Trophoblast cell (in vitro differentiated cells and primary cell): ENCODE measurements around the gene TEAD4.

Source experiments
- DNase-seq, 2 donors: peaks; one replicate each; pipeline ENCODE4 v3.0.0-alpha.2; 2016
- H2AFZ ChIP-seq: 2 replicates; pipeline ENCODE4 v1.6.1; 2013; ENCODE audit warnings: low read length, moderate library complexity, mild to moderate bottlenecking; ENCODE audit not compliant: insufficient read depth, poor library complexity
- H2AK5ac ChIP-seq: 2 replicates; pipeline ENCODE4 v1.6.1; 2013; ENCODE audit warnings: mild to moderate bottlenecking, low read length
- H2BK120ac ChIP-seq: 2 replicates; pipeline ENCODE4 v1.6.1; 2013; ENCODE audit warnings: low read length, mild to moderate bottlenecking, moderate library complexity; ENCODE audit not compliant: insufficient read depth, poor library complexity
- H2BK12ac ChIP-seq: 2 replicates; pipeline ENCODE4 v1.6.1; 2013; ENCODE audit warnings: mild to moderate bottlenecking, low read length, moderate library complexity
- H2BK5ac ChIP-seq: 2 replicates; pipeline ENCODE4 v1.6.1; 2013; ENCODE audit warnings: low read length, low read depth, moderate library complexity, mild to moderate bottlenecking; ENCODE audit not compliant: poor library complexity
- H3K14ac ChIP-seq: 2 replicates; pipeline ENCODE4 v1.6.1; 2013; ENCODE audit warnings: mild to moderate bottlenecking, low read length
- H3K18ac ChIP-seq: 2 replicates; pipeline ENCODE4 v1.6.1; 2013; ENCODE audit warnings: mild to moderate bottlenecking, low read length
- H3K23ac ChIP-seq: 2 replicates; pipeline ENCODE4 v1.6.1; 2013; ENCODE audit warnings: low read length
- H3K27ac ChIP-seq: 2 replicates; pipeline ENCODE4 v1.5.1; 2013; ENCODE audit warnings: low read depth, mild to moderate bottlenecking, inconsistent platforms, low read length, moderate library complexity
- H3K27me3 ChIP-seq: 2 replicates; pipeline ENCODE4 v1.6.1; 2013; ENCODE audit warnings: inconsistent platforms, mild to moderate bottlenecking, low read length, moderate library complexity; ENCODE audit not compliant: insufficient read depth
- H3K36me3 ChIP-seq, 2 experiments: 1 replicate in 1 of 2; 2 replicates in 1 of 2; pipeline ENCODE4 v1.6.1; 2013; ENCODE audit warnings: low read length in 2 of 2, mild to moderate bottlenecking in 2 of 2, moderate library complexity in 1 of 2; ENCODE audit not compliant: insufficient read depth in 2 of 2, control insufficient read depth in 1 of 2
- H3K4ac ChIP-seq: 2 replicates; pipeline ENCODE4 v1.6.1; 2013; ENCODE audit warnings: low read depth, mild to moderate bottlenecking, low read length, moderate library complexity
- H3K4me1 ChIP-seq, 2 experiments: 1 replicate in 1 of 2; 2 replicates in 1 of 2; pipeline ENCODE4 v1.6.1; 2013; ENCODE audit warnings: low read length in 2 of 2, mild to moderate bottlenecking in 2 of 2, moderate library complexity in 1 of 2; ENCODE audit not compliant: insufficient read depth in 2 of 2, control insufficient read depth in 1 of 2
- H3K4me2 ChIP-seq: 2 replicates; pipeline ENCODE4 v1.6.1; 2013; ENCODE audit warnings: inconsistent platforms, mild to moderate bottlenecking, low read length, moderate library complexity
- H3K4me3 ChIP-seq: 2 replicates; pipeline ENCODE4 v1.5.1; 2013; ENCODE audit warnings: mild to moderate bottlenecking, low read depth, low read length, inconsistent platforms
- H3K79me1 ChIP-seq: one replicate; pipeline ENCODE4 v1.6.1; 2013; ENCODE audit warnings: low read length
- H3K79me2 ChIP-seq: 2 replicates; pipeline ENCODE4 v1.6.1; 2013; ENCODE audit warnings: low read length, mild to moderate bottlenecking; ENCODE audit not compliant: control insufficient read depth, insufficient read depth, poor library complexity
- H3K9ac ChIP-seq: 2 replicates; pipeline ENCODE4 v1.6.1; 2013; ENCODE audit warnings: mild to moderate bottlenecking, low read length
- H3K9me3 ChIP-seq: 2 replicates; pipeline ENCODE4 v1.6.1; 2013; ENCODE audit warnings: low read depth, mild to moderate bottlenecking, control low read depth, inconsistent platforms, low read length; ENCODE audit not compliant: insufficient read depth
- H4K12ac ChIP-seq: 2 replicates; pipeline ENCODE4 v1.6.1; 2013; ENCODE audit warnings: low read depth, mild to moderate bottlenecking, low read length, moderate library complexity
- H4K8ac ChIP-seq: 2 replicates; pipeline ENCODE4 v1.6.1; 2013; ENCODE audit warnings: low read depth, mild to moderate bottlenecking, low read length, moderate library complexity
- H4K91ac ChIP-seq: one replicate; pipeline ENCODE4 v1.6.1; 2013; ENCODE audit warnings: low read depth, mild to moderate bottlenecking, low read length, moderate library complexity
- WGBS: extraction: QIAGEN DNeasy Blood & Tissue Kit; methylation state at CpG from one replicate; pipeline ENCODE4 v1.1.7; 2013; ENCODE audit warnings: missing lambda C conversion rate; ENCODE audit not compliant: insufficient read length, insufficient coverage; ENCODE audit errors: extremely low coverage; 5-methylcytosine and 5-hydroxymethylcytosine counted together

Gene TEAD4

GRCh38 chr12:3040026-3040656, 80.9 kb downstream of the TEAD4 start:
- Histone ChIP-seq H3K14ac (no peak overlapping the region), H3K4me1 (no peaks in the 10 kb centered on the region), H4K91ac (no peak overlapping the region), H3K9me3 (peaks cover 2% of the 10 kb centered on the region), H2AFZ (no peak overlapping the region), H3K4me3 (no peak overlapping the region), H3K79me2 (no peaks in the 10 kb centered on the region), H3K18ac (no peak overlapping the region), H3K9ac (no peak overlapping the region), H3K36me3 (peaks cover 26 to 37% of the 10 kb centered on the region in 2 experiments), H4K12ac (no peak overlapping the region), H3K27me3 (no peaks in the 10 kb centered on the region), H4K8ac (no peak overlapping the region), H2BK5ac (no peak overlapping the region), H3K4me2 (no peak overlapping the region), H2BK120ac (no peak overlapping the region), H2AK5ac (no peak overlapping the region), H3K27ac (no peak overlapping the region), H3K79me1 (no peaks in the 10 kb centered on the region), H3K23ac (no peak overlapping the region), H3K4ac (no peak overlapping the region), H2BK12ac (no peak overlapping the region)
- no CpG with 5 or more reads among the region's 15 CpGs for WGBS
- no peak for DNase-seq

GRCh38 chr12:3040663-3041544, 81.7 kb downstream of the TEAD4 start:
- H2AFZ ChIP-seq = no peak overlapping the region
- H3K18ac ChIP-seq = no peak overlapping the region
- peaks cover 26 to 37% of the 10 kb centered on the region in 2 experiments for H3K36me3 ChIP-seq
- H3K27me3 ChIP-seq = no peaks in the 10 kb centered on the region
- no peak overlapping the region for H3K4me3 ChIP-seq
- no peak overlapping the region for H4K91ac ChIP-seq
- no peak overlapping the region for H3K23ac ChIP-seq
- no peak overlapping the region for H4K8ac ChIP-seq
- H3K9me3 ChIP-seq = peaks cover 2% of the 10 kb centered on the region
- H2BK12ac ChIP-seq = no peak overlapping the region
- no CpG with 5 or more reads among the region's 29 CpGs for WGBS
- no peaks in the 10 kb centered on the region for H3K4me1 ChIP-seq
- H4K12ac ChIP-seq = no peak overlapping the region
- H3K79me1 ChIP-seq = no peaks in the 10 kb centered on the region
- H3K79me2 ChIP-seq = no peaks in the 10 kb centered on the region
- no peak overlapping the region for H3K9ac ChIP-seq
- H3K27ac ChIP-seq = no peak overlapping the region
- H2AK5ac ChIP-seq = no peak overlapping the region
- no peak overlapping the region for H3K4me2 ChIP-seq
- H3K14ac ChIP-seq = no peak overlapping the region
- H2BK5ac ChIP-seq = no peak overlapping the region
- no peak for DNase-seq
- no peak overlapping the region for H2BK120ac ChIP-seq
- no peak overlapping the region for H3K4ac ChIP-seq

GRCh38 chr12:3041558-3042164, 82.5 kb downstream of the TEAD4 start:
- H3K79me1 ChIP-seq = no peaks in the 10 kb centered on the region
- H3K79me2 ChIP-seq = no peaks in the 10 kb centered on the region
- H3K4ac ChIP-seq = no peak overlapping the region
- H3K14ac ChIP-seq = no peak overlapping the region
- no peak overlapping the region for H2BK5ac ChIP-seq
- H3K23ac ChIP-seq = no peak overlapping the region
- H3K27me3 ChIP-seq = no peaks in the 10 kb centered on the region
- H4K12ac ChIP-seq = no peak overlapping the region
- H3K9ac ChIP-seq = no peak overlapping the region
- no peak overlapping the region for H3K18ac ChIP-seq
- H3K4me2 ChIP-seq = no peak overlapping the region
- peak; percentile 75 to 96 for DNase-seq
- no peak overlapping the region for H2AK5ac ChIP-seq
- H2BK120ac ChIP-seq = no peak overlapping the region
- H3K27ac ChIP-seq = no peak overlapping the region
- WGBS = no CpG with 5 or more reads among the region's 11 CpGs
- no peak overlapping the region for H2BK12ac ChIP-seq
- H4K91ac ChIP-seq = no peak overlapping the region
- no peak overlapping the region for H2AFZ ChIP-seq
- no peak overlapping the region for H3K4me3 ChIP-seq
- no peaks in the 10 kb centered on the region for H3K4me1 ChIP-seq
- H3K36me3 ChIP-seq = peaks cover 26 to 37% of the 10 kb centered on the region in 2 experiments
- peaks cover 2% of the 10 kb centered on the region for H3K9me3 ChIP-seq
- no peak overlapping the region for H4K8ac ChIP-seq

- Histone ChIP-seq H3K14ac (no peak overlapping the region), H4K12ac (no peak overlapping the region), H3K23ac (no peak overlapping the region), H3K4me3 (no peak overlapping the region), H3K79me2 (no peaks in the 10 kb centered on the region), H3K9me3 (peaks cover 2% of the 10 kb centered on the region), H3K4me2 (no peak overlapping the region), H4K91ac (no peak overlapping the region), H3K4ac (no peak overlapping the region), H3K4me1 (no peaks in the 10 kb centered on the region), H3K9ac (no peak overlapping the region), H4K8ac (no peak overlapping the region), H2AFZ (no peak overlapping the region), H2BK12ac (no peak overlapping the region), H2BK120ac (no peak overlapping the region), H3K36me3 (peaks cover 26 to 37% of the 10 kb centered on the region in 2 experiments), H3K79me1 (no peaks in the 10 kb centered on the region), H2AK5ac (no peak overlapping the region), H3K27me3 (no peaks in the 10 kb centered on the region), H2BK5ac (no peak overlapping the region), H3K27ac (no peak overlapping the region), H3K18ac (no peak overlapping the region)
- no peak for DNase-seq
- no CpG with 5 or more reads among the region's 8 CpGs for WGBS
These were observed 83.2 kb downstream of the TEAD4 start for GRCh38 chr12:3042394-3042793.
